ENCODE results near the gene USP10.

The USP10 gene

DNA sequence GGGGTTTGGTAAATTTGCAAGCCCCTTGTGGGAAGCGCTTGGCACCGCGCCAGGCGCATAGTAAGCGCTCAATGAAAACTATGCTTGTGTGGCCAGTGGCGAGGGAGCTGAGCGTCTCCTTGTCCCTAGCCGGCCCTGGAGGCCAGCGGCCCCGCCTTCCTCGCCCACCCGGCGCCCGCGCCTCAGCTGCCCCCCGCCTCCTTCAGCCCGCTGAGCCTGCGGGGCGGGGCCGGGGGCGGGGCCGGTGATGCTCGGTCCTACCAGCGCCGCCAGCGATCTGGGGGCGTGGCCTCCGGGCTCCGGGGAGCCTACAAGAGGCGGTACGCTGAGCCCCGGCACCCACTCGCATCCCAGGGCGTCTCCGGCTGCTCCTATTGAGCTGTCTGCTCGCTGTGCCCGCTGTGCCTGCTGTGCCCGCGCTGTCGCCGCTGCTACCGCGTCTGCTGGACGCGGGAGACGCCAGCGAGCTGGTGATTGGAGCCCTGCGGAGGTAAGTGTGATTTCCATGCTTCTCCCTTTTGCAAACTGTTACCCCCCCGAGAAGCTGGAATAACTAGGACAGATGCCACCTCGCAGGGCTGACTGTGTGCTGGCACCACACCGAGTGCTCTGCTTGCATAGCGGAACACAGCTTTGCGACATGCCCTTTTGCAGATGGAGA, 120.0 kb downstream of the USP10 start, which contains the start of gene CRISPLD2:
Gene CRISPLD2 (plus strand): TSS at position 342 of the 661 bp plus-strand sequence. CDS start 18,511 bp downstream, outside the sequence.
- DNase-seq (ENCODE audit: low read depth): peak; percentile 87
- TF ChIP-seq, protein P1, sequence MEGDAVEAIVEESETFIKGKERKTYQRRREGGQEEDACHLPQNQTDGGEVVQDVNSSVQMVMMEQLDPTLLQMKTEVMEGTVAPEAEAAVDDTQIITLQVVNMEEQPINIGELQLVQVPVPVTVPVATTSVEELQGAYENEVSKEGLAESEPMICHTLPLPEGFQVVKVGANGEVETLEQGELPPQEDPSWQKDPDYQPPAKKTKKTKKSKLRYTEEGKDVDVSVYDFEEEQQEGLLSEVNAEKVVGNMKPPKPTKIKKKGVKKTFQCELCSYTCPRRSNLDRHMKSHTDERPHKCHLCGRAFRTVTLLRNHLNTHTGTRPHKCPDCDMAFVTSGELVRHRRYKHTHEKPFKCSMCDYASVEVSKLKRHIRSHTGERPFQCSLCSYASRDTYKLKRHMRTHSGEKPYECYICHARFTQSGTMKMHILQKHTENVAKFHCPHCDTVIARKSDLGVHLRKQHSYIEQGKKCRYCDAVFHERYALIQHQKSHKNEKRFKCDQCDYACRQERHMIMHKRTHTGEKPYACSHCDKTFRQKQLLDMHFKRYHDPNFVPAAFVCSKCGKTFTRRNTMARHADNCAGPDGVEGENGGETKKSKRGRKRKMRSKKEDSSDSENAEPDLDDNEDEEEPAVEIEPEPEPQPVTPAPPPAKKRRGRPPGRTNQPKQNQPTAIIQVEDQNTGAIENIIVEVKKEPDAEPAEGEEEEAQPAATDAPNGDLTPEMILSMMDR (IDR thresholded peaks at IDR 0.05; ENCODE audit: insufficient read depth, low read depth, low read length, missing control alignments): no peak

DNA sequence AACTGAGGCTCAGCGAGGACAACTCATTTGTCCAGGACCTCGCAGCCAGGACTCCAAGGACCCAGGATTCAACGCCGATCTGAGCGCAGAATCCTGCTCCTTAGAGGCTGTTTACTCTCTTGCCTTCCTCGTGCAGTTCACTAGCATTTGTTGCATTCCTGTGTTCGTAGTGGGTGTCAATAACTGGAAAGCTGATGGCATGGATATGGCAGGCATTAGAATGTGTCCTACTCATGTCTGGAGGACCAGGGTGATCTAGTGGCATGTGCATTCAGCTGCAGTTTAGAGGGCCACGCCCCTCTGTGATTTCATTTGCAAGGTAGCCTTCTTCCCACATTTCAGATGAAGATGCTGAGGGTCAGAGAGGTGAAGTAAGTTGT, 120.5 kb downstream of the USP10 start:
- TF ChIP-seq, protein P1 (IDR thresholded peaks at IDR 0.05; ENCODE audit: insufficient read depth, low read depth, low read length, missing control alignments): no peak
- DNase-seq (ENCODE audit: low read depth): no peak
- H3K4me3 ChIP-seq (ENCODE audit: low read length): no peak overlapping the region

More for the DNA sequence above, 120.0 kb downstream of the USP10 start, which contains the start of gene CRISPLD2:
- H3K4me3 ChIP-seq (ENCODE audit: low read length): peak within 1 kb of the TSS; percentile 4

DNA sequence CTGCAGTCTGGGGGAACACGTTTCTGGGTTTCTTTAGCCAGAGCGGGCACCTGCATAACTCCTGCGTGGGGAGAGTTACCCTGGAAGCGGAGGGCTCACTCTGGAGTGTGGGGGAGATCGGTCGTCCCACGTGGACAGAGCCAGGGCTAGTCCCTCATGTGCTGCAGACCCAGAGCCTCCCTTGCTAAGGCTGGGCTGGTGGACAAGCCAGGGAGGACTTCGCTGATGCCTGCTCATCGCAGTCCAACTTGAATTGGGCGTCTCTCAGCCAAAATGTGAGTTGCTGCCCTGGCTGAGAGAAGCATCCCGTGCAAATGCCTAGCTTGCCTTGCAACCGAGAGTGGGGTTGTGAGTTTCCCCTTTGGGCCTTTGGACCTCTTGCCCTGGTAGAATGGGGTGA, 121.0 kb downstream of the USP10 start:
- no peak overlapping the region for H3K4me3 ChIP-seq (ENCODE audit: low read length)
- TF ChIP-seq, protein P1 (IDR thresholded peaks at IDR 0.05; ENCODE audit: insufficient read depth, low read depth, low read length, missing control alignments): no peak
- no peak for DNase-seq (ENCODE audit: low read depth)

DNA sequence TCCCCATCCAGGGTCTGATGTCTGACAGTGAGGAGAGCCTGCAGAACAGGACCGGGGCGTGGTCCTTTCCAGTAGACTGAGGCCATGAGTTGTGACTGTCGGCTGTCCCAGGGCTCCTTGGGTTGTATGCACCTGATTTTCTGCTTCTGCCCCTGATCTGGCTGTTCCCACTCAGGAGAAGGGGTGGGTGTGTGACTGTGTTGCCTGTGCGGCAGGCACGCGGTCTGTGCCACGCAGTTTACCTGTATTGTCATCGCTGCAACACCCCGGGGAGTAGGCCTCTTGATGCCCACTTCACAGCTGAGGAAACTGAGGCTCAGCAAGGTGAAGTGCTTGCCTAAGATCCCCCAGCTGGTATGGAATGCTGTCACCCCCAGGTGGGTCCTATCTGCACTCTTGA, 121.4 kb downstream of the USP10 start:
- H3K4me3 ChIP-seq (ENCODE audit: low read length): no peak overlapping the region
- DNase-seq (ENCODE audit: low read depth): no peak
- TF ChIP-seq, protein P1 (IDR thresholded peaks at IDR 0.05; ENCODE audit: insufficient read depth, low read depth, low read length, missing control alignments): no peak

DNA sequence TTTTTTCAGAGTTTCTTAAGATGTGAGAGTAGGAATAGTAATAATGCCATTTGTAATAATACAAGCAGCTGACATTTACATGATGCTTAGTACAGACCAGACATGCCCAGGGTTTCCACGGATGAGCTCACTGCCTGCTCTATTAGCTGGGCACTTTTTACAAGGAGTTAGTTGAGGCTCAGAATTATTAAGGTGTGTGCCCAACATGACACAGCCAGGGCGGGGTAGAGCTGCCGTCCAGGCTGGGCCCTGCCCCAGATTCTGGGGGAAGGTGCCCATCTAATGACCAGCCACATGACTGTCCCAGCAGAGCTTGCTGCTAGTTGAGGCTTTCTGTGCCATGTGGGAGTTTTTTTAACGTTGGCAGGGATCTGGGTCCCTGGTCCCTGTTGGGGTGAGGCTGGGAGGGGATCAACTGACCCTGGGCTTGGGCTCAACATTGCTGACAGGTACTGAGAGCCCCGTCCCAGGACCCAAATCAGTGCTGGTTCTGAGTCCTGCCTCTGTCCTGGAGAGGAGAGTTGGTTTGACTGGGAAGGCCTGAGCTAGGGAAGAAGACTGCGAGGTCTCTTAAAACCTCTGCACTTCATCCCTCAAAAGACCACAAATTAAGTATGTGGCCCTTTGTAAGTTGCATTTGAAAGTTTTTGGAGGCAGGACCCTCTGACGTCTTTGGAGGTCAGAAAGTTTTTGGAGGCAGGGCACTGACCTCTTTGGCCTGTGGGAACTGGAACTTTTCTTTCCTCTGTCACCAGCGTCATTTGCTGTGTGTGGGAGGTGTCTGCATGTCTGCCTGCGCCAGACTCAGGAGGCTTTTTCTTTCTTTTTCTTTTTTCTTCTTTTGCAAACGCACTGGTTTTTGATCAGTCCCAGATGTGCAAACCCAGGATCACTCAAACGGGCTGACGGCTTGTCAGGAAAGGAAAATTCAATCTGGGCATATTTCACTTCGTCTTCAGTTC, 122.2 kb downstream of the USP10 start:
- DNase-seq (ENCODE audit: low read depth): no peak
- H3K4me3 ChIP-seq (ENCODE audit: low read length): no peak overlapping the region
- TF ChIP-seq, protein P1 (IDR thresholded peaks at IDR 0.05; ENCODE audit: insufficient read depth, low read depth, low read length, missing control alignments): no peak

DNA sequence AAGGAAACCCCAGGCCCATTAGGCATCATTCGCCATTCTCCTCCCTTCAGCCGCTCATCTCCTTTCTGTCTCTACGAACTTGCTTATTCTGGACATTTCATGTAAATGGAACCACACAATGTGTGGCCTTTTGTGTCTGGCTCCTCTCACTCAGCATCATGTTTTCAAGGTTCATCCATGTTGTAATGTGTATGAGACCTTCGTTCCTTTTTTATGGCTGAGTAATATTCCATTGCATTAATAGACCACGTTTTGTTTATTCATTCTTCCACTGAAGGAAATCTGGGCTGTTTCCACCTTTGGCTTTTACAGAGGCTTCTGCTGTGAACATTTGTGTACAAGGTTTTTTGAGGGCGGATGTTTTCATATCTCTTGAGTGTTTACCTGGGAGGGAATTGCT, 123.2 kb downstream of the USP10 start:
- H3K4me3 ChIP-seq (ENCODE audit: low read length): no peak overlapping the region
- TF ChIP-seq, protein P1 (IDR thresholded peaks at IDR 0.05; ENCODE audit: insufficient read depth, low read depth, low read length, missing control alignments): no peak
- no peak for DNase-seq (ENCODE audit: low read depth)

Data from epithelial cell of esophagus (primary cell).